H9 (cell line): ENCODE results near the gene DPYD. TPM values are rescaled to one million over a fixed set of nuclear protein-coding genes. Genes with fewer than 3 reads are reported as not detected.

Experiments used
- DNase-seq: peaks from one replicate; pipeline ENCODE4 v3.0.0-alpha.2; 2017
- H2AFZ ChIP-seq: one replicate; pipeline ENCODE4 v1.6.1; 2013; ENCODE audit warnings: mild to moderate bottlenecking, low read length, control low read depth, moderate library complexity
- H2AK5ac ChIP-seq: 2 replicates; pipeline ENCODE4 v1.6.1; 2013; ENCODE audit warnings: low read length, control low read depth, mixed read lengths; ENCODE audit not compliant: insufficient read length
- H2BK120ac ChIP-seq: one replicate; pipeline ENCODE4 v1.6.1; 2013; ENCODE audit warnings: low read depth, mild to moderate bottlenecking, low read length, control low read depth, inconsistent platforms; ENCODE audit not compliant: poor library complexity, severe bottlenecking
- H2BK12ac ChIP-seq: 2 replicates; pipeline ENCODE4 v1.6.1; 2013; ENCODE audit warnings: low read length, control low read depth, mixed read lengths, low read depth; ENCODE audit not compliant: insufficient read length
- H2BK15ac ChIP-seq: 2 replicates; pipeline ENCODE4 v1.6.1; 2013; ENCODE audit warnings: low read depth, low read length, control low read depth
- H2BK20ac ChIP-seq: one replicate; pipeline ENCODE4 v1.6.1; 2013; ENCODE audit warnings: low read depth, mild to moderate bottlenecking, low read length, control low read depth, inconsistent platforms; ENCODE audit not compliant: poor library complexity, severe bottlenecking
- H2BK5ac ChIP-seq: 2 replicates; pipeline ENCODE4 v1.6.1; 2013; ENCODE audit warnings: low read length, control low read depth, mixed read lengths; ENCODE audit not compliant: insufficient read length
- H3K14ac ChIP-seq: 2 replicates; pipeline ENCODE4 v1.6.1; 2013; ENCODE audit warnings: low read length, control low read depth; ENCODE audit not compliant: insufficient read depth
- H3K18ac ChIP-seq: 2 replicates; pipeline ENCODE4 v1.6.1; 2013; ENCODE audit warnings: low read depth, mild to moderate bottlenecking, mixed read lengths, low read length, control low read depth; ENCODE audit not compliant: insufficient read length
- H3K23ac ChIP-seq: 2 replicates; pipeline ENCODE4 v1.6.1; 2013; ENCODE audit warnings: low read length, control low read depth, mixed read lengths, low read depth; ENCODE audit not compliant: insufficient read length
- H3K23me2 ChIP-seq: 2 replicates; pipeline ENCODE4 v1.6.1; 2013; ENCODE audit warnings: low read depth, mild to moderate bottlenecking, mixed read lengths, low read length, control low read depth; ENCODE audit not compliant: insufficient read length, poor library complexity, severe bottlenecking
- H3K27ac ChIP-seq: 2 replicates; pipeline ENCODE4 v1.5.1; 2013; ENCODE audit warnings: low read length, control low read depth, mixed read lengths, low read depth; ENCODE audit not compliant: insufficient read length
- H3K27me3 ChIP-seq: 2 replicates; pipeline ENCODE4 v1.6.1; 2013; ENCODE audit warnings: low read length, control low read depth, inconsistent platforms; ENCODE audit not compliant: insufficient read depth
- H3K4ac ChIP-seq: 2 replicates; pipeline ENCODE4 v1.6.1; 2013; ENCODE audit warnings: low read depth, mild to moderate bottlenecking, control low read depth, inconsistent platforms, low read length, moderate library complexity
- H3K4me1 ChIP-seq: 2 replicates; pipeline ENCODE4 v1.6.1; 2013; ENCODE audit warnings: low read length, control low read depth, inconsistent platforms; ENCODE audit not compliant: insufficient read depth
- H3K4me2 ChIP-seq: 2 replicates; pipeline ENCODE4 v1.6.1; 2013; ENCODE audit warnings: low read length, control low read depth, mixed read lengths; ENCODE audit not compliant: insufficient read length, insufficient read depth
- H3K56ac ChIP-seq: 2 replicates; pipeline ENCODE4 v1.6.1; 2013; ENCODE audit warnings: low read depth, mild to moderate bottlenecking, mixed read lengths, low read length, control low read depth; ENCODE audit not compliant: insufficient read length
- H3K79me1 ChIP-seq: 2 replicates; pipeline ENCODE4 v1.6.1; 2013; ENCODE audit warnings: low read depth, mild to moderate bottlenecking, moderate library complexity, low read length, control low read depth, inconsistent platforms; ENCODE audit not compliant: insufficient read depth, poor library complexity, severe bottlenecking
- H3K79me2 ChIP-seq: 2 replicates; pipeline ENCODE4 v1.6.1; 2013; ENCODE audit warnings: low read length, control low read depth, inconsistent platforms; ENCODE audit not compliant: insufficient read depth
- H3K9ac ChIP-seq: 2 replicates; pipeline ENCODE4 v1.6.1; 2013; ENCODE audit warnings: low read length, control low read depth, mixed read lengths; ENCODE audit not compliant: insufficient read length; ENCODE audit errors: extremely low read depth
- H3K9me3 ChIP-seq: one replicate; pipeline ENCODE4 v1.6.1; 2013; ENCODE audit warnings: low read depth, low read length, inconsistent platforms; ENCODE audit not compliant: control insufficient read depth
- H3T11ph ChIP-seq: one replicate; pipeline ENCODE4 v1.6.1; 2013; ENCODE audit warnings: mild to moderate bottlenecking, low read length, control low read depth, inconsistent platforms
- H4K20me1 ChIP-seq: one replicate; pipeline ENCODE4 v1.6.1; 2013; ENCODE audit not compliant: control insufficient read depth, insufficient read length, insufficient read depth
- H4K5ac ChIP-seq: 2 replicates; pipeline ENCODE4 v1.6.1; 2013; ENCODE audit warnings: low read depth, mild to moderate bottlenecking, mixed read lengths, low read length, control low read depth; ENCODE audit not compliant: insufficient read length
- H4K8ac ChIP-seq: replicated peaks from 2 replicates; pipeline ENCODE4 v1.6.1; 2013; ENCODE audit warnings: low read length, control low read depth, mixed read lengths, low read depth; ENCODE audit not compliant: insufficient read length
- H4K91ac ChIP-seq: 2 replicates; pipeline ENCODE4 v1.6.1; 2013; ENCODE audit warnings: low read depth, mild to moderate bottlenecking, moderate library complexity, mixed read lengths, low read length, control low read depth; ENCODE audit not compliant: insufficient read length
- H3K27ac Mint-ChIP-seq, 3 experiments: 2 replicates in 2 of 3; 3 replicates in 1 of 3; pipeline ENCODE4 v1.8.0; 2020 to 2021; ENCODE audit warnings: mixed read lengths in 3 of 3, mild to moderate bottlenecking in 1 of 3, moderate library complexity in 1 of 3
- H3K27me3 Mint-ChIP-seq: 2 replicates; pipeline ENCODE4 v1.8.0; 2021; ENCODE audit warnings: low read depth, mild to moderate bottlenecking, moderate library complexity, mixed read lengths
- H3K36me3 Mint-ChIP-seq, 3 experiments: 2 replicates in 2 of 3; 3 replicates in 1 of 3; pipeline ENCODE4 v1.8.0; 2020 to 2021; ENCODE audit warnings: low read depth in 3 of 3, mixed read lengths in 3 of 3; ENCODE audit not compliant: insufficient read depth in 1 of 3
- H3K4me1 Mint-ChIP-seq, 2 experiments: 2 replicates each; pipeline ENCODE4 v1.8.0; 2020; ENCODE audit warnings: mixed read lengths in 2 of 2
- H3K4me3 Mint-ChIP-seq, 2 experiments: 2 replicates in 1 of 2; 3 replicates in 1 of 2; pipeline ENCODE4 v1.8.0; 2020 to 2021; ENCODE audit warnings: mild to moderate bottlenecking in 2 of 2, mixed read lengths in 2 of 2, moderate library complexity in 1 of 2
- H3K9me3 Mint-ChIP-seq, 2 experiments: 2 replicates in 1 of 2; 3 replicates in 1 of 2; pipeline ENCODE4 v1.8.0; 2020; ENCODE audit warnings: mild to moderate bottlenecking in 2 of 2, mixed read lengths in 2 of 2, moderate library complexity in 1 of 2
- CTCF ChIP-seq: fragments of 200-600 bp; sonication (generic); conservative IDR thresholded peaks from 3 replicates; pipeline ENCODE4 v1.8.0; 2021; ENCODE audit warnings: antibody characterized with exemption, mild to moderate bottlenecking
- total RNA-seq: library from RNA; stranded (reverse); gene quantifications from 2 replicates; pipeline ENCODE4 v1.2.1, GENCODE V29; 2021

The DPYD gene
- total RNA-seq, 1 experiment from 2014 or later: 0.37 TPM

GRCh38 chr1:97744977-97745376 lies 175.9 kb downstream of the DPYD start:
- H3K4me1 Mint-ChIP-seq: peaks cover 6 to 8% of the 10 kb centered on the region in 2 experiments
- no peak overlapping the region for H4K5ac ChIP-seq
- no peaks in the 10 kb centered on the region for H3K23me2 ChIP-seq
- TF ChIP-seq CTCF: no peak
- no peak overlapping the region for H2BK5ac ChIP-seq
- H3K27me3 Mint-ChIP-seq: no peaks in the 10 kb centered on the region; the same call in 1 of the 2 replicates
- H3K9ac ChIP-seq: no peak overlapping the region
- no peak overlapping the region for H3K23ac ChIP-seq
- H4K91ac ChIP-seq: no peak overlapping the region
- no peak overlapping the region for H4K8ac ChIP-seq
- H3K36me3 Mint-ChIP-seq: no peaks in the 10 kb centered on the region
- no peak overlapping the region for H3K4ac ChIP-seq
- H3T11ph ChIP-seq: no peak overlapping the region
- no peak overlapping the region for H3K18ac ChIP-seq
- H2AFZ ChIP-seq: no peak overlapping the region
- H3K27ac Mint-ChIP-seq: no peak overlapping the region
- no peaks in the 10 kb centered on the region for H4K20me1 ChIP-seq
- no peaks in the 10 kb centered on the region for H3K9me3 Mint-ChIP-seq
- H3K79me1 ChIP-seq: no peaks in the 10 kb centered on the region
- H2BK120ac ChIP-seq: no peak overlapping the region
- H2BK20ac ChIP-seq: no peak overlapping the region
- H3K56ac ChIP-seq: no peak overlapping the region
- H3K27me3 ChIP-seq: no peaks in the 10 kb centered on the region
- no peak for DNase-seq
- no peak overlapping the region for H3K14ac ChIP-seq
- no peak overlapping the region for H2AK5ac ChIP-seq
- H3K4me1 ChIP-seq: peaks cover 2% of the 10 kb centered on the region; the same call in 1 of the 2 replicates
- H3K27ac ChIP-seq: no peak overlapping the region
- H3K4me2 ChIP-seq: no peak overlapping the region
- H2BK12ac ChIP-seq: no peak overlapping the region
- H3K4me3 Mint-ChIP-seq: no peak overlapping the region
- no peaks in the 10 kb centered on the region for H3K9me3 ChIP-seq
- no peak overlapping the region for H2BK15ac ChIP-seq
- H3K79me2 ChIP-seq: no peaks in the 10 kb centered on the region
